PC-9 (cell line): ENCODE results near the gene LGSN. TPM values are rescaled to one million over a fixed set of nuclear protein-coding genes. Genes with fewer than 3 reads are reported as not detected.

ENCODE experiments used
- BruUV-seq: library from RNA; stranded (reverse); fragments of 400-500 nt; replicated peaks from 2 replicates; lab custom pipeline; 2021; lab: Mats Ljungman, UMichigan
- CTCF ChIA-PET: fragments of 300-600 bp; sonication (Branson Sonifier 250); formaldehyde crosslinking; loops from one replicate; lab custom pipeline; 2022; ENCODE audit warnings: antibody characterized with exemption; lab: Charles Lee
- POLR2A ChIA-PET: fragments of 300-600 bp; sonication (Branson Sonifier 250); formaldehyde crosslinking; loops from one replicate; lab custom pipeline; 2022; ENCODE audit warnings: antibody characterized with exemption; ENCODE audit not compliant: unreplicated experiment; lab: Charles Lee
- DNase-seq, 2 experiments: peaks; one replicate each; pipeline versions ENCODE4 v3.0.0 to v3.0.0-alpha.2; 2015 to 2022; ENCODE audit warnings: mixed read lengths in 1 of 2
- H2AFZ ChIP-seq: fragments of 200-600 bp; sonication (generic); 2 replicates; pipeline ENCODE4 v1.8.1; 2017; ENCODE audit warnings: antibody characterized with exemption
- H3F3A ChIP-seq: fragments of 200-600 bp; sonication (generic); 2 replicates; pipeline ENCODE4 v1.8.1; 2017; ENCODE audit warnings: antibody characterized with exemption, mild to moderate bottlenecking, low read depth; ENCODE audit not compliant: insufficient read depth
- H3K27ac ChIP-seq: fragments of 200-600 bp; sonication (generic); 2 replicates; pipeline ENCODE4 v1.6.1; 2016; ENCODE audit warnings: mixed run types
- H3K27me3 ChIP-seq: fragments of 200-600 bp; sonication (generic); 2 replicates; pipeline ENCODE4 v1.6.1; 2016; ENCODE audit warnings: low read depth, mixed run types; ENCODE audit not compliant: insufficient read depth
- H3K36me3 ChIP-seq: fragments of 200-600 bp; sonication (generic); 2 replicates; pipeline ENCODE4 v1.6.1; 2016; ENCODE audit warnings: low read depth, mixed run types
- H3K4me1 ChIP-seq: fragments of 200-600 bp; sonication (generic); replicated peaks from 2 replicates; pipeline ENCODE4 v1.6.1; 2016; ENCODE audit warnings: mixed run types; ENCODE audit not compliant: insufficient read depth
- H3K4me2 ChIP-seq: fragments of 200-600 bp; sonication (generic); 2 replicates; pipeline ENCODE4 v1.6.1; 2017; ENCODE audit warnings: mixed run types
- H3K4me3 ChIP-seq: fragments of 200-600 bp; sonication (generic); 2 replicates; pipeline ENCODE4 v1.6.1; 2016; ENCODE audit warnings: mixed run types
- H3K79me2 ChIP-seq: fragments of 200-600 bp; sonication (generic); 2 replicates; pipeline ENCODE4 v1.6.1; 2017; ENCODE audit warnings: low read depth, mixed run types
- H3K9me2 ChIP-seq: fragments of 200-600 bp; sonication (generic); 2 replicates; pipeline ENCODE4 v1.8.1; 2017; ENCODE audit warnings: mild to moderate bottlenecking; ENCODE audit not compliant: insufficient read depth
- H3K9me3 ChIP-seq: fragments of 200-600 bp; sonication (generic); 2 replicates; pipeline ENCODE4 v1.8.1; 2016; ENCODE audit warnings: low read depth; ENCODE audit not compliant: insufficient read depth
- H4K20me1 ChIP-seq: fragments of 200-600 bp; sonication (generic); 2 replicates; pipeline ENCODE4 v1.8.1; 2017; ENCODE audit not compliant: insufficient read depth
- EZH2 ChIP-seq: fragments of 200-600 bp; sonication (generic); IDR thresholded peaks from 2 replicates; pipeline ENCODE4 v1.8.0; 2017; ENCODE audit warnings: antibody characterized with exemption, low read depth
- intact Hi-C: fragments of 100-400 bp; cut with micrococcal nuclease; formaldehyde crosslinking; loops from one replicate; pipeline ENCODE4 v1.10.0; 2022; ENCODE audit not compliant: unreplicated experiment
- total RNA-seq: library from RNA; stranded (reverse); gene quantifications from 2 replicates; pipeline ENCODE4 v1.2.3, GENCODE V29; 2021
- TF ChIP-seq, protein P1 (sequence below): fragments of 200-600 bp; sonication (generic); conservative IDR thresholded peaks from 2 replicates; pipeline ENCODE4 v1.6.1; 2017; ENCODE audit warnings: mixed run types, antibody characterized with exemption, mild to moderate bottlenecking, moderate library complexity

LGSN gene
- total RNA-seq, 1 experiment from 2014 or later, result not detected

DNA sequence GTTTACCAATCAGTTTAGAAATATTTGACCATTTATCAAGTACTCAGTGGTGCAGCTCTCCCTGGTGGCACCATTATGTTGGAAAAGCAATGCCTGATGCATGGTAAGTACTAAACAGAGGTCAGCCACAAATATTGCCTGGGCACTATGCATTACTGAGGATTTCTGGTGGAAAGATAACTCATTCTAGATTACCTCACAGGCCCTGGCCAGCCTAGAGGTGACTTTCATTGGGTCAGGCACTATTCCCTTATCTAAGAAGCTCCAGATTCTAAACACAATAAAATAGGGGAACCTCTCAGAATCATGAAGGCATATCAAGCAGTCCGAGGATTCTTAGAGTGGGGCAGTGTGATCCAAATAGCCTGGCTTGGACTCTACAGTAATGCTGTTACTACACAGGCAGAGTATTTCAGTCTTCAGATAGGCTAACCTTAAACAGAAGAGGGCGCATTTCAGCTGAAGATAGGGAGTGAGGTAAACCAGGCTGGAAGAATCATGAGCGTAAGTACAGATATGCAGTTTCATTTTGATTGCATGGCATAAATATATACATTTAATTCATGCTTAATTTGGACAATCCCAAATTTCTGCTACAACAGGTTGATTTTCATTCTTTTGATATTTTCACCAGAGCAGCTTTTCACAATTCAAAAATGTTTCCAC lies 12.1 kb downstream of the LGSN start:
- H4K20me1 ChIP-seq, result no peaks in the 10 kb centered on the region
- no peak overlapping the region for H3K27ac ChIP-seq
- no peaks in the 10 kb centered on the region for H3K4me1 ChIP-seq
- POLR2A ChIA-PET, result no interaction called here
- no peaks in the 10 kb centered on the region for H3K79me2 ChIP-seq
- intact Hi-C loops, result loop anchor here (1.0 to 2.0 kb wide), 2 partner anchors 457 to 495 kb away; no protein-coding TSS in a partner anchor
- no peaks in the 10 kb centered on the region for H3K27me3 ChIP-seq
- no peak overlapping the region for H3K4me3 ChIP-seq
- no peaks in the 10 kb centered on the region for H3K36me3 ChIP-seq
- BruUV-seq, result no TSS peak
- TF ChIP-seq, protein P1, sequence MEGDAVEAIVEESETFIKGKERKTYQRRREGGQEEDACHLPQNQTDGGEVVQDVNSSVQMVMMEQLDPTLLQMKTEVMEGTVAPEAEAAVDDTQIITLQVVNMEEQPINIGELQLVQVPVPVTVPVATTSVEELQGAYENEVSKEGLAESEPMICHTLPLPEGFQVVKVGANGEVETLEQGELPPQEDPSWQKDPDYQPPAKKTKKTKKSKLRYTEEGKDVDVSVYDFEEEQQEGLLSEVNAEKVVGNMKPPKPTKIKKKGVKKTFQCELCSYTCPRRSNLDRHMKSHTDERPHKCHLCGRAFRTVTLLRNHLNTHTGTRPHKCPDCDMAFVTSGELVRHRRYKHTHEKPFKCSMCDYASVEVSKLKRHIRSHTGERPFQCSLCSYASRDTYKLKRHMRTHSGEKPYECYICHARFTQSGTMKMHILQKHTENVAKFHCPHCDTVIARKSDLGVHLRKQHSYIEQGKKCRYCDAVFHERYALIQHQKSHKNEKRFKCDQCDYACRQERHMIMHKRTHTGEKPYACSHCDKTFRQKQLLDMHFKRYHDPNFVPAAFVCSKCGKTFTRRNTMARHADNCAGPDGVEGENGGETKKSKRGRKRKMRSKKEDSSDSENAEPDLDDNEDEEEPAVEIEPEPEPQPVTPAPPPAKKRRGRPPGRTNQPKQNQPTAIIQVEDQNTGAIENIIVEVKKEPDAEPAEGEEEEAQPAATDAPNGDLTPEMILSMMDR, result peak; percentile 53
- no peak for TF ChIP-seq EZH2
- CTCF ChIA-PET, result no interaction called here
- no peaks in the 10 kb centered on the region for H3F3A ChIP-seq
- H3K9me3 ChIP-seq, result no peaks in the 10 kb centered on the region
- H3K9me2 ChIP-seq, result 0 out of 2 replicates have a peak, but pooled peaks cover 3% of the 10 kb centered on the region
- no peak overlapping the region for H2AFZ ChIP-seq
- H3K4me2 ChIP-seq, result no peak overlapping the region
- no peak for DNase-seq

DNA sequence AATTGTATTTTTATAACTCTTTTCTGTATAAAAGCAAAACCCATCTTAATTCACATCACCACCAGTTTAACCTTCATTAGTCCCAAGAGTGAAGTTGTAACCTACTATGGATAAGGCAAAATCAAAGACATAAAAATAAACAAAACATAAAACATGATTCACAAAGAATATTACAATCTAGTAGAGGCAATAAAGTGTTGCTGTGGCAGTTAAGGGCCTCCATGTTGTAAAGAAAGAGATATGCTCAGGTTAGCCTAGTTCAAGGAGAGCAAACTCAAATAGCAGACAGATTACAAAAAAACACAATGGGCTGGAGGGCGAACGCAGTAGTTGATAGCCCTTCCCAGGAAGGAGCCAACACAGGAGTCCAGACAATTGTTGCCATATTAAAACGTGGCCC lies 13.4 kb downstream of the LGSN start:
- H2AFZ ChIP-seq, result no peak overlapping the region
- intact Hi-C loops, result no loop called here
- no peak overlapping the region for H3K27ac ChIP-seq
- H3K79me2 ChIP-seq, result no peaks in the 10 kb centered on the region
- H3F3A ChIP-seq, result no peaks in the 10 kb centered on the region
- H3K9me3 ChIP-seq, result no peaks in the 10 kb centered on the region
- no peaks in the 10 kb centered on the region for H3K27me3 ChIP-seq
- no peaks in the 10 kb centered on the region for H3K4me1 ChIP-seq
- no peak for TF ChIP-seq EZH2
- TF ChIP-seq, protein P1, result no peak
- no peak overlapping the region for H3K4me2 ChIP-seq
- ChIA-PET CTCF (no interaction called here), POLR2A (no interaction called here)
- H3K36me3 ChIP-seq, result no peaks in the 10 kb centered on the region
- H3K4me3 ChIP-seq, result no peak overlapping the region
- BruUV-seq, result no TSS peak
- no peaks in the 10 kb centered on the region for H4K20me1 ChIP-seq
- no peaks in the 10 kb centered on the region for H3K9me2 ChIP-seq
- no peak for DNase-seq

DNA sequence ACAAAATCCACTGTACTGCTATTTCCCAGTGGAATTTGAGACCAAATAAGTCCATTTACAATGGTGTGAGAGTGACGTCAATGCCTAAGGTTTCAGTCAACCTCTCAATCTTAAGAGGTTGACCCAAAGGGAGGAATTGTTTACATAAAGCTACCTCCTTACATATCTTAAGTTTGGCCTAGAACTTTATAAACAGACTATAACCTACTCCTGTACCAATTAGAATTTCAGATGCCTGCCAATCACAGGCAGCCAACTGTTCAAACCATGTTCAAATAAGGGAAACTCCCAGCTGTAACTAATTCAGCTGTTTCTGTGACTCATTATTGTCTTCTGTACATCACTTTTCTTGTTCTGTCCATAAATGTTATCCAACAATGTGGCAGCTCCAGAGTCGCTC lies 14.5 kb downstream of the LGSN start:
- Histone ChIP-seq H3K79me2 (no peaks in the 10 kb centered on the region), H3K4me3 (no peak overlapping the region), H4K20me1 (no peaks in the 10 kb centered on the region), H3K9me2 (no peaks in the 10 kb centered on the region), H3K36me3 (no peaks in the 10 kb centered on the region), H3K4me1 (no peaks in the 10 kb centered on the region), H3K27ac (no peak overlapping the region), H3K27me3 (no peaks in the 10 kb centered on the region), H3K4me2 (no peak overlapping the region), H3F3A (no peaks in the 10 kb centered on the region), H2AFZ (no peak overlapping the region), H3K9me3 (no peaks in the 10 kb centered on the region)
- BruUV-seq, result no TSS peak
- no peak for DNase-seq
- ChIA-PET POLR2A (no interaction called here), CTCF (interaction anchor here (0.7 kb wide), 1 partner anchor 276 kb away, joined by 9 read pairs; no protein-coding TSS in a partner anchor)
- no peak for TF ChIP-seq EZH2
- TF ChIP-seq, protein P1, result no peak
- intact Hi-C loops, result no loop called here
